ELR (cell line): ENCODE measurements around the gene PDGFRB.
"Not testable (repeated sequence)": the region's sequence is repeated elsewhere in the genome, so short reads cannot be mapped to it uniquely, and the experiment has no call there.

ENCODE experiments used
- DNase-seq: peaks from one replicate; pipeline ENCODE4 v3.0.0-alpha.2; 2015; ENCODE audit warnings: low read depth

The PDGFRB gene

GRCh38 chr5:150114102-150114641 is 41.5 kb downstream of the PDGFRB start:
- DNase-seq = no peak

- peak; percentile 15 for DNase-seq
Measured at GRCh38 chr5:150113047-150113744, 42.4 kb downstream of the PDGFRB start.

- peak; percentile 90 for DNase-seq
Measured at GRCh38 chr5:150112201-150113046, 43.2 kb downstream of the PDGFRB start.

GRCh38 chr5:150111122-150111521 is 44.5 kb downstream of the PDGFRB start:
- DNase-seq = no peak

- DNase-seq = no peak
Measured at GRCh38 chr5:150109921-150110320, 45.7 kb downstream of the PDGFRB start.

- no peak for DNase-seq
Measured at GRCh38 chr5:150108711-150109514, 46.7 kb downstream of the PDGFRB start.

GRCh38 chr5:150107909-150108447 is 47.7 kb downstream of the PDGFRB start:
- DNase-seq = peak; percentile 14

GRCh38 chr5:150106674-150107426 is 48.8 kb downstream of the PDGFRB start:
- DNase-seq = no peak

- DNase-seq = no peak
Measured at GRCh38 chr5:150105928-150106615, 49.6 kb downstream of the PDGFRB start.

- DNase-seq = no peak
Measured at GRCh38 chr5:150104550-150104870, 51.1 kb downstream of the PDGFRB start.

GRCh38 chr5:150103678-150104549 is 51.7 kb downstream of the PDGFRB start:
- DNase-seq = no peak

GRCh38 chr5:150101023-150101422 is 54.6 kb downstream of the PDGFRB start:
- no peak for DNase-seq

GRCh38 chr5:150097152-150097551 is 58.5 kb downstream of the PDGFRB start:
- no peak for DNase-seq

- no peak for DNase-seq
Measured at GRCh38 chr5:150092159-150092787, 63.4 kb downstream of the PDGFRB start.

- DNase-seq = no peak
Measured at GRCh38 chr5:150085950-150086715, 69.5 kb downstream of the PDGFRB start, which contains the start of gene CSF1R. Gene CSF1R, minus strand, starts transcription at chr5:150086554. Its CDS starts 127 bp downstream, at chr5:150086427.

- DNase-seq = no peak
Measured at GRCh38 chr5:150085191-150085912, 70.3 kb downstream of the PDGFRB start.

GRCh38 chr5:150084754-150085153 is 70.9 kb downstream of the PDGFRB start:
- DNase-seq = not testable (repeated sequence)

GRCh38 chr5:150082889-150083288 is 72.8 kb downstream of the PDGFRB start:
- DNase-seq = no peak
